ENCODE measurements around the gene JMJD8.

DNA sequence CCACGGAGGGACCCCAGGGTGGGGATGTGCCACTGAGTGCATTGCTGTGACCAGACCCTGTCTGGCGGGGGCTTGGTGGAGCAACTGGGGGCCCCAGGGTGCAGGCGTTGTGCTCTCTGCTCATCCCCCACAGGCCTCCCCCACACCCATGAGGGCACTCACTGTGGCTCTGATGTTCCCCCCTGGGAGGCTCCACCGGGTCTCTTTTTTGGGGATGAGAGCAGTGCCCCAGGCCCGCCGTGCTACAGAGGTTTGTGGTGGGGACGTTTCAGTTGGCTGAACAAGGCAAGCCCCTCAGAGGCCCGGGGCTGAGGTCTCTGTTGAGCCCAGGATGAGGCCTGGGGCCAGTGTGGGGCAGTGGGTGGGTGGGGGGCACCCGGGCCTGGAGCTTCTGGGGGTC is 39.6 kb upstream of the JMJD8 start:
- TF ChIP-seq CTCF (IDR thresholded peaks at IDR 0.05): no peak
- TF ChIP-seq POLR2A (IDR thresholded peaks at IDR 0.05): no peak
